KMS-11 (cell line): ENCODE results near the gene CLDN9.
A peak's percentile ranks its signal among the peaks of the same experiment; 100 is the strongest.

Source experiments
- H2AFZ ChIP-seq: fragments of 200-600 bp; sonication (generic); 2 replicates; pipeline ENCODE4 v1.6.1; 2016; ENCODE audit warnings: antibody characterized with exemption, mixed run types, low read depth
- H3K27ac ChIP-seq: fragments of 200-600 bp; sonication (generic); 2 replicates; pipeline ENCODE4 v1.6.1; 2016; ENCODE audit warnings: mild to moderate bottlenecking, mixed run types
- H3K27me3 ChIP-seq: fragments of 200-600 bp; sonication (generic); 2 replicates; pipeline ENCODE4 v1.6.1; 2017; ENCODE audit warnings: mild to moderate bottlenecking, low read depth, mixed run types, moderate library complexity; ENCODE audit not compliant: insufficient read depth
- H3K36me3 ChIP-seq: fragments of 200-600 bp; sonication (generic); 2 replicates; pipeline ENCODE4 v1.6.1; 2017; ENCODE audit warnings: mild to moderate bottlenecking, mixed run types; ENCODE audit not compliant: insufficient read depth
- H3K4me1 ChIP-seq: fragments of 200-600 bp; sonication (generic); 2 replicates; pipeline ENCODE4 v1.6.1; 2016; ENCODE audit warnings: mild to moderate bottlenecking, low read depth, mixed run types; ENCODE audit not compliant: poor library complexity, severe bottlenecking
- H3K4me2 ChIP-seq: fragments of 200-600 bp; sonication (generic); 2 replicates; pipeline ENCODE4 v1.7.0; 2016; ENCODE audit warnings: mild to moderate bottlenecking, mixed run types
- H3K4me3 ChIP-seq: fragments of 200-600 bp; sonication (generic); IDR thresholded peaks from 2 replicates; pipeline ENCODE4 v1.6.1; 2017; ENCODE audit warnings: low read depth, low read length, mixed read lengths; ENCODE audit not compliant: insufficient read depth
- H3K79me2 ChIP-seq: fragments of 200-600 bp; sonication (generic); 2 replicates; pipeline ENCODE4 v1.6.1; 2016; ENCODE audit warnings: low read depth, mixed run types; ENCODE audit not compliant: insufficient read depth
- H3K9ac ChIP-seq: fragments of 200-600 bp; sonication (generic); 2 replicates; pipeline ENCODE4 v1.6.1; 2016; ENCODE audit warnings: mild to moderate bottlenecking, mixed run types
- H4K20me1 ChIP-seq: fragments of 200-600 bp; sonication (generic); 2 replicates; pipeline ENCODE4 v1.6.1; 2016; ENCODE audit warnings: mild to moderate bottlenecking, mixed run types; ENCODE audit not compliant: insufficient read depth
- TF ChIP-seq, protein P1 (sequence below): fragments of 200-600 bp; sonication (generic); conservative IDR thresholded peaks from 2 replicates; pipeline ENCODE4 v1.6.1; 2017; ENCODE audit warnings: low read depth, mild to moderate bottlenecking, antibody characterized with exemption, low read length, moderate library complexity, mixed read lengths

CLDN9 gene

DNA sequence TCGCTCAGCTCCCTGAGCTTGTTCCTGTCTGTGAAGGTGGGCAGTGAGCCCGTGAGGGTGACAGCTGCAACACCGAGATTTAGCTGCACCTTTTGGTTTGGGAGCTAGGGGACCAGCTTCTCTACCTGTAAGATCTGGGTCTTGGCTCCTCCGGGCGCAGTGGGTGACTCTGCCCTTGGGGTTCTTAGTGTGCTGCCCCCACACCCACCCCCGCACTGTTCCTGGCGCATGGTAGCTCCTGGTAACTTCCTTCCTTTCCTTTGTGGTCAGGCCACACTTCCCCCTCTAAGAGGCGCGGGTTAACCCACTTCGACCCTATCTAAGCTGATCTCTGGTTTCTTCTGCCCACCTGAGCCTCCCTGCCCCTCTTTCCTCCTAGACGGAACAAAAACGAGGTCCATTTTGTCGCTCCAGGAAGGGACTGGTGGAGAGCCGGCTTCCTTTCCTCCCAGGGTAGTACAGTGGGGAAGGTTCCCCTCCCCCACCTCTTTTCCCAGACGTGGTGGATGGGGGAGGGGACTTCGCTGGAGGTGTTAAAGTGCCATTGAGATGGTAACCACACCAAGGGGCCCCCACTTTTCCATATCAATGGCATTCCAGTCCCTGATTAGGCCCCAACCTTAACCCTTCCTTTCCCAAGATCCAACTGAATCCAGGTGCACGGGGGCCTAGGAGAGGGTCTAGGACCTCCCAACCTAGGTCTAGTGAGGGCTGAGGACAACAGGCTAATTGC, 4.6 kb upstream of the CLDN9 start:
- Histone ChIP-seq H4K20me1 (no peaks in the 10 kb centered on the region), H2AFZ (no peak overlapping the region), H3K79me2 (no peaks in the 10 kb centered on the region), H3K4me3 (no peak overlapping the region), H3K4me2 (peak overlapping the region; percentile 43; the same call in 1 of the 2 replicates), H3K27ac (no peak overlapping the region), H3K36me3 (no peaks in the 10 kb centered on the region), H3K4me1 (peaks cover 49% of the 10 kb centered on the region), H3K9ac (no peak overlapping the region), H3K27me3 (peaks cover 58% of the 10 kb centered on the region)
- TF ChIP-seq, protein P1, sequence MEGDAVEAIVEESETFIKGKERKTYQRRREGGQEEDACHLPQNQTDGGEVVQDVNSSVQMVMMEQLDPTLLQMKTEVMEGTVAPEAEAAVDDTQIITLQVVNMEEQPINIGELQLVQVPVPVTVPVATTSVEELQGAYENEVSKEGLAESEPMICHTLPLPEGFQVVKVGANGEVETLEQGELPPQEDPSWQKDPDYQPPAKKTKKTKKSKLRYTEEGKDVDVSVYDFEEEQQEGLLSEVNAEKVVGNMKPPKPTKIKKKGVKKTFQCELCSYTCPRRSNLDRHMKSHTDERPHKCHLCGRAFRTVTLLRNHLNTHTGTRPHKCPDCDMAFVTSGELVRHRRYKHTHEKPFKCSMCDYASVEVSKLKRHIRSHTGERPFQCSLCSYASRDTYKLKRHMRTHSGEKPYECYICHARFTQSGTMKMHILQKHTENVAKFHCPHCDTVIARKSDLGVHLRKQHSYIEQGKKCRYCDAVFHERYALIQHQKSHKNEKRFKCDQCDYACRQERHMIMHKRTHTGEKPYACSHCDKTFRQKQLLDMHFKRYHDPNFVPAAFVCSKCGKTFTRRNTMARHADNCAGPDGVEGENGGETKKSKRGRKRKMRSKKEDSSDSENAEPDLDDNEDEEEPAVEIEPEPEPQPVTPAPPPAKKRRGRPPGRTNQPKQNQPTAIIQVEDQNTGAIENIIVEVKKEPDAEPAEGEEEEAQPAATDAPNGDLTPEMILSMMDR: no peak

DNA sequence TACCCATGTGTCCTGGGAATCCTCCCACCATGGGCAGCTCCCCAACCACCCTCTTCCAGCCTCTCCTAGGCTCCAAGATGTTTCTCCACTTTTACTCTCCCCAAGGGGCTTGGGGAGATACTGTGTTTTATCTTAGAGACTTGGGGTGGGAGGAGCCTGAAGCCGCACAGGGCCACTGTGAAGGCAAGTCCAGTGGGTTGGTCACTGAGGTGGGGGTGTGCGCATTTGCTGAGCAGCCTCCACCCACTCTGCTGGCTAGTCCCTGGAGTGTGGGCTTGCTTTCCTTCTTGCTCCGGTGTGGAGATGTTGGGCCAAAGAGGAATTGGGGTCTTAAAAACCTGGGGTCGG, 4.1 kb upstream of the CLDN9 start:
- no peaks in the 10 kb centered on the region for H3K79me2 ChIP-seq
- TF ChIP-seq, protein P1: no peak
- H3K4me3 ChIP-seq: no peak overlapping the region
- no peaks in the 10 kb centered on the region for H4K20me1 ChIP-seq
- no peaks in the 10 kb centered on the region for H3K36me3 ChIP-seq
- H3K4me2 ChIP-seq: no peak overlapping the region; the same call in 1 of the 2 replicates
- H3K4me1 ChIP-seq: peaks cover 51% of the 10 kb centered on the region
- no peak overlapping the region for H2AFZ ChIP-seq
- H3K27me3 ChIP-seq: peaks cover 64% of the 10 kb centered on the region
- H3K9ac ChIP-seq: no peak overlapping the region
- no peak overlapping the region for H3K27ac ChIP-seq

DNA sequence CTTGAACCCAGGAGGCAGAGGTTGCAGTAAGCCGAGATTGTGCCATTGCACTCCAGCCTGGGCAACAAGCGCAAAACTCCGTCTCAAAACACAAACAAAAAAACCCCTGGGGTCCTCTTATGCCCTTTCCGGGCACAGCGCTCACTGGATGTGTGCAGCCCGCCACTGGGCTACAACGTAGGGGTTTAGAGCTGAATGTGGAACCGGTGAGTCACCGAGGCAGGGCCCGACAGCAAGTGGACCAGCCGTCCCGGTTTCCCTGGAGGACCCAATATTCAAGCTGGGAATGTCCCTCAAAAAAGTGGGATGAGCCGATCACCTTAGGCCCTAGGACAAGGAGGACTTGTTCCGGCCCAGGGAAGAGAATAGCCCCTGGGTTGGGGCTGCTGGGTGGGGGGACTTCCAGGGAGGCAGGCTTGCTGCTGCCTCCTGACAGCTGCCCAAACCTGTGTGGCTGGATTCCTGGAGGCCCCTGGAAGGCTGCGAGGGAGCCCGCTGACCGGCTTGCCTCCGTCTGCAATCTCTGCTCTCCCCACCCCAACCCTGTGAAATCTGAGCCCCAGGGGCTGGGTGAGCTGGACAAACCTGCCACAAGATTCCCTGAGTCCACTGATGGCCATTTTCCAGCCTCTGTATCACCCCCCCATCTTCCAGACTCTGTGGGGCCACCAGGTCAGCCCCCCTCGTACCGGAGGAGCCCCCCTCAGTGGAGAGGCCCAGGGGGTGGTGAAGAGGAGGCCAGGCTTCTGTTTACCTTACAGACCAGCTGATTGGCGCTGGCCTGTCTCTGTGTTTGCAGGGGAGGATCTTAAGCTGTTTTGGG, 2.9 kb upstream of the CLDN9 start:
- Histone ChIP-seq H3K4me1 (peaks cover 50% of the 10 kb centered on the region), H3K9ac (no peak overlapping the region), H3K79me2 (no peaks in the 10 kb centered on the region), H3K27ac (no peak overlapping the region), H3K36me3 (no peaks in the 10 kb centered on the region), H3K4me2 (no peak overlapping the region), H2AFZ (no peak overlapping the region), H3K4me3 (no peak overlapping the region), H3K27me3 (peaks cover 71% of the 10 kb centered on the region), H4K20me1 (no peaks in the 10 kb centered on the region)
- TF ChIP-seq, protein P1: no peak

DNA sequence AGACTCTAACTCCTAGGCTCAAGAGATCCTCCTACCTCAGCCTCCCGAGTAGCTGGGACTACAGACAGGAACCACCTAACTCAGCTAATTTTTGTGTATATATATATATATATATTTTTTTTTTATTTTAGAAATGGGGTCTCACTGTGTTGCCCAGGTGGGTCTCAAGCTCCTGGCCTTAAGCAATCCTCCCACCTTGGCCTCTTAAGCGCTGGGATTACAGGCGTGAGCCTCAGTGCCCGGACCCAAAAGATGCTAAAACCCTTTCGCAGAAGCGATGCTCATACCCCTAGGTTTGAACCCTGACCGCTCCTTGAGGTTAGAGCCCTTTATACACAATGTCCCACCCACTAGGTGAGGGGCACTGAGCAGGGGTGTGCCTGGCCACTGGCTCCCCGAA, 2.2 kb upstream of the CLDN9 start:
- H3K9ac ChIP-seq: no peak overlapping the region
- H2AFZ ChIP-seq: no peak overlapping the region
- H3K36me3 ChIP-seq: no peaks in the 10 kb centered on the region
- H3K27me3 ChIP-seq: peaks cover 69% of the 10 kb centered on the region
- H3K4me2 ChIP-seq: no peak overlapping the region
- H3K79me2 ChIP-seq: no peaks in the 10 kb centered on the region
- TF ChIP-seq, protein P1: no peak
- H3K27ac ChIP-seq: no peak overlapping the region
- H4K20me1 ChIP-seq: no peaks in the 10 kb centered on the region
- H3K4me3 ChIP-seq: no peak overlapping the region
- H3K4me1 ChIP-seq: peaks cover 47% of the 10 kb centered on the region
